GM12872 (cell line): ENCODE measurements around the gene XPO6.

Experiments
- TF ChIP-seq, protein P1 (sequence below): IDR thresholded peaks from 3 replicates; pipeline ENCODE4 v1.5.1; 2011; ENCODE audit warnings: low read depth, mild to moderate bottlenecking, low read length, moderate library complexity; ENCODE audit not compliant: insufficient read depth

XPO6 gene

DNA sequence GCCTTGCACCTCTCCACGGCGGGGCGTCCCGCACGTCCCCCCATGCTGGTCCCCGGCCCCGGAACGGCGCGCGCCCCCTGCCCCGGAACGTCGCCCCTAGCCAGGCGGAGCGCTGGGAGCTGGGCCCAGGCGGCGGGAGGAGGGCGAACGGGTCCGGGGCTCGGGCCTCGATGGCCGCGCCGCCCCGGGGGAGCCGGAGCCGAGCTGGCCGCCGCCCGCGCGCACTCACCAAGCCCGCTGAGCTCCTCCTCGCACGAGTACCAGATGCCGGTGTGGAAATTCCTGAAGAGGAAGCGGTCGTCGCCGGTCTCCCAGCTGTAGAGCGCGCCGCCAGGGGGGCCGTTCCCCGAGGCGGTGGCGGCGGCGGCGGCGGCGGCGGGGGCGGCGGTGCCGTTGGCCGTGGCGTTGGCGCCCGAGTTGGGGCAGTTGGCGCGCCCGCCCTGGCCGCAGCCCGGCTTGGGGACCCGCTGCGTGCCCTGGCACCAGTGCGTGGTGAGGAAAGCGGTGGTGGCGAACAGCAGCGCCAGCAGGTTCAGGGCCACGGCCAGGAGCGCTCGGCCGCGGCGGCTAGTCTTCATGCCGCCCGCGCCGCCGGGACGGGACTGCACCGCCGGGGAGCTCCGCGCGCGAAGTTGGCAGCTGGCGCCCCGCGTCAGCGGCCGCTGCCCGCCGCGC is 148.8 kb downstream of the XPO6 start:
- TF ChIP-seq, protein P1, sequence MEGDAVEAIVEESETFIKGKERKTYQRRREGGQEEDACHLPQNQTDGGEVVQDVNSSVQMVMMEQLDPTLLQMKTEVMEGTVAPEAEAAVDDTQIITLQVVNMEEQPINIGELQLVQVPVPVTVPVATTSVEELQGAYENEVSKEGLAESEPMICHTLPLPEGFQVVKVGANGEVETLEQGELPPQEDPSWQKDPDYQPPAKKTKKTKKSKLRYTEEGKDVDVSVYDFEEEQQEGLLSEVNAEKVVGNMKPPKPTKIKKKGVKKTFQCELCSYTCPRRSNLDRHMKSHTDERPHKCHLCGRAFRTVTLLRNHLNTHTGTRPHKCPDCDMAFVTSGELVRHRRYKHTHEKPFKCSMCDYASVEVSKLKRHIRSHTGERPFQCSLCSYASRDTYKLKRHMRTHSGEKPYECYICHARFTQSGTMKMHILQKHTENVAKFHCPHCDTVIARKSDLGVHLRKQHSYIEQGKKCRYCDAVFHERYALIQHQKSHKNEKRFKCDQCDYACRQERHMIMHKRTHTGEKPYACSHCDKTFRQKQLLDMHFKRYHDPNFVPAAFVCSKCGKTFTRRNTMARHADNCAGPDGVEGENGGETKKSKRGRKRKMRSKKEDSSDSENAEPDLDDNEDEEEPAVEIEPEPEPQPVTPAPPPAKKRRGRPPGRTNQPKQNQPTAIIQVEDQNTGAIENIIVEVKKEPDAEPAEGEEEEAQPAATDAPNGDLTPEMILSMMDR, result no peak

DNA sequence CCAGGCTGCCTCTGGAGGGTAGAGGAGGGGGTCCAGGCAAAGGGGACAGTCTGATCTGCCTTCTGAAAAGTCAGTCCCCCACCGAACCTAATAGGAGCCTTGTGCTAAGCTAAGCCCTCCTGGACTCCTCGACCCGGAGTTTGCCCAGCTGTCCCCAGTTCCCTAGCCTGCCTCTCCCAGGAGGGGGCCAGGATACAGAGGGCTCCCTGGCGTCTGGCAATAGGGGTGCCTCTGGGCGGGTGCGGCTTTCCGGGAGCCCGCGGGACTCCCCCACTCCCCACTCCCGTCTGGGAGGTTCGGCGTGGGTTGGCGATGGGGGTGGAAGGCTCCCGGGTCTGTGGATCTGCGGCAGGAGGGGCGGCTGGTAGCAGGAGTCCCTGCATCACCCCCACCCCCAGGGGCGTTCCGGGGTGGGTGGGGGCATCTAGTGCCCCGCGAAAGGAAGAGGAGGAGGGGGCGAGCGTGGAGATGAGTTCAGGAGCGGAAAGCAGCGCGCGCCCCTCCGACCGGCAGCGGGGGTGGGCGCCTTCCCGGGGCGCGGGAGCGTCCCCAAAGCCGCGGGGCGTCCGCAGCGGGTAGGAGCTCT is 149.4 kb downstream of the XPO6 start:
- TF ChIP-seq, protein P1, result no peak

DNA sequence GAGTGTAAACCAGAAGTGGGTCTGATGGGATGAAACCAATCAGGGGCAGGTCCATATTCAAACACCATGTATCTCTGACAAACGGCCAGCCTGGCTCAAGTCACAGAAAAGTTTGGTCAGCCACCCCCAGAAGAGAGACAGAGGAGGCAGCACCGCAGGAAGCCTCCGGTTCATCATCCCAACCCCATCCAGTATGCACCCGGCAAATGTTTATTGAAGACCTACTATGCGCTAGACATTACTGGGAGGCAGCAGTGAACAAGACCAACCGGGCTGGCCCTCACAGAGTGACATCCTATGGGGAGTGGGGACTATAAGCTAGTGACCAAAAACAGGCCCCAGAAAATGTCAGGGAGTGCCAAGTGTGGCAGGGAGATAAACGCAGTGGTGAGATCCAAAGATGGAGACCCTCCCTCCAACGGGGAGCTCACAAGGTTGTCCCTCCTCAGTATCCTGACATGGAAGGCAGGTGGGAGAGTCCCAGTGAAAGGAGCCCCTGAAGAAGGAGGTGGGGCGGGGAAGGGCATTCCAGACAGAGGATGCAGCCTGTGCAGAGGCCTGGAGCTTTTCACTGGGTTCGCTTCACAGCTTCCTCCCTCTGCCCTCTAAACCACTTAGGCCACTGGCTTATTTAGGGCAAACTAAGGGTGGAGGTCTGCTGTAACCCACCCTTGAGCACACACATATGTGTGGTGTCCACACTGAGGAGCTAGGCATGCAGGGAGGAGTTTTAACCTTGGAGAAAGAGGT is 150.2 kb downstream of the XPO6 start:
- TF ChIP-seq, protein P1, result no peak

DNA sequence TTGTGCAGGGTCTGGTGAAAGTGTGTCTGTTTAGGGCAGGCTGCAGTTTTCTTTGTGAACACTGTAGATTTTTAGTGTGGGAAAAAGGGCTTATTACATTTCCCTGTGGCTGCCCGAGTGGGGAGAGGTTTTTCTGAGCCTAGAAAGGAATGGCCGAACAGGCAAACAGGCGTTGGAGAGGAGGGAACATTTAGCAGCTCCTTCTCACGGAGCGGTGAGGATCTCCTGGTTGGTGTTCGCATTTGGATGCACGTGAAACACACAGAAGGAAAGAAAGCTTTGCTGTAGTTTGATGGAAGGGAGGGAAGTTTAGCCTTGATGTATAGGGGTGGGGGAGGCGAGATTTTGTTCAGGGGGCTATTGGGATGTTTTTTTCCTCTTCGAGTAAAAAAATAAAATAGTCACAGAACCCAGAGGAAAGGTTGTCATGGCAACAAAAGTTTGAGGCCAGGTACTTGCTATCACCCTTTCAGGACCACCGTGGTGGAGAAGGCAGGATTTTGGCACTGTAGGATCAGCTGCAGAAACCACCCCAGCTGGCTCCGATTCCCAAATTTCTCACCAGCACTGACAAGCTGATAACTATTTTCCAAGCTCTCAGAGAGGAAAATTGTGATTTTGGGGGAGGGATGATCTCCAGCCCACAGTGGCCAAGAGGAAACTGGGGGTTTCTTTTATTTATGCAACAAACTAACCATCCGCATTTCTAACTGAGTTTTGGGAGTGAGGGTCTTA is 151.8 kb downstream of the XPO6 start:
- TF ChIP-seq, protein P1, result no peak

DNA sequence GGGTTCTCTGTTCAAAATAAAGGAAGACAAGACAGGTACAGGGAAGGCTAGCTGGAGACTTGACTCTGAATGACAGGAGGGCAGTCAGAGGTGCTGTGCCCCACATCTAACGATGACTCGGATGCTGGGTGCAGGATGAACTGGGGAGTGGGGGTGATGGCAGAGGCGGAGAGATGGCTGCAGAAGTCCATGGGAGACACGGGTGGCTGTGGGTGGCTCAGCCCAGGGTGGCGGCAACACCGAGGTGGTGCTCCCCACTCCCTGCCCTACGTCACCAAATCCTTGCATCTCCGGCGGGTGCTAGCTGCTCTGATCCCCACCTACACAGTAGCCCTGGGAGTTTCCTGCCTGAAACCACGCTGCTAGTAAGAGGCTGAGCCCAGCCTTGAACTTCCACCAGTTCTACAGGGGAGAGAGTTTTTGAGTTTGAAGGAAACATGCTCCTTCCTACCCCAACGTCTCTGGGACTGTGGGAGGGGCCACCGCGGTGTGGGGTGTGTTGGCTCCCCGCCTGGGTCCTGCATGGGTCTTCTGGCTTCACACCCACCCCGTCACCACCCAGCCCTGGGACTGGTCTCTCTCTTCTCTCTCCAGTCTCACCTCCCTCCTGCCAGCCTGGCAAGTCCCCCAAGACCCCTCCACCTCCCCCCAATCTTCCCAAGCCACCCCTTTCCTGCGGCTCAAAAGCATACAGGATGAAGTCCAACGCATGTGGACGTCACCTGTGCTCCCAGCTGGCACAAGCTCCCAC is 152.8 kb downstream of the XPO6 start:
- TF ChIP-seq, protein P1, result no peak

DNA sequence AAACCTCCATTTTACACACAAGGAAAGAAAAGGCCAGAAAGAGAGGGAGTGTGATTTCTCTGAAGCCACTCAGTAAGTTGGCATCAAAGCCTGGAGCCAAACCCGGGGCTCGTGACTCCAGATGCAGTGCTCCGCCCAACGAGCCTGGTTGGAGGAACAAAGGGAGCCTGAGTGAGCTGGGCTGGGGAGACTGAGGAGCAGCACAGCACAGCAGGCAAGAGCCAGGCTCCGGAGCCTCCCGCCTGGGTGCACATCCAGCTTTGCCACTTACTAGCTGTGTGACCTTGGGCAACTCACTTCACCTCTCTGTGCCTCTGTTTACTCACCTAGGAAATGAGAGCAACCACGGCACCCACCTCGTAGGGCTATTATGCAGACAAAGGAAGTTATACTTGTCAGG is 153.8 kb downstream of the XPO6 start:
- TF ChIP-seq, protein P1, result no peak
